ENCODE results near the gene INSYN1. TPM values are rescaled to one million over a fixed set of nuclear protein-coding genes. Genes with fewer than 3 reads are reported as not detected.

Gene INSYN1
- total and polyA plus RNA-seq, 9 of the 15 experiments (the other 6 are each of a cell fraction or from before 2014, with no cell fraction given): not detected

DNA sequence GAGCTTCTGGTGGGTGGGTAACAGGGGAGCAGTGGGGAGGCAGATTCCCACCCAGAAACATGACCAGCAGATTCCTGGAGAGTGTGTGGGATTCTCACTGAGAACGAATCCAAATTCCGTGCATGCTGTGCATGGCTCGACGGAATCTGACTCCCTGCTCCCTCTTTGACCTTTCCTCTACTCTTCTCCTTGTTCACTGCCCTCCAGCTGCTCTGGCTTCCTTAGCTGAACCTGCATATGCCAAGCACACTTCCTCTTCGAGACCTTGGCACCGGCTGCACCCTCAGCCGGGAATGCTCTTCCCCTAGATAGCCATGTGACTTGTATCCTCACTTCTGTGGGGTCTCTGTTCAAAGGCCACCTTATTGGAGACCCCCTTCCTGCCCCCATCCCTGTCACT is 6.3 kb downstream of the INSYN1 start (continued):
- TF ChIP-seq, protein P1, sequence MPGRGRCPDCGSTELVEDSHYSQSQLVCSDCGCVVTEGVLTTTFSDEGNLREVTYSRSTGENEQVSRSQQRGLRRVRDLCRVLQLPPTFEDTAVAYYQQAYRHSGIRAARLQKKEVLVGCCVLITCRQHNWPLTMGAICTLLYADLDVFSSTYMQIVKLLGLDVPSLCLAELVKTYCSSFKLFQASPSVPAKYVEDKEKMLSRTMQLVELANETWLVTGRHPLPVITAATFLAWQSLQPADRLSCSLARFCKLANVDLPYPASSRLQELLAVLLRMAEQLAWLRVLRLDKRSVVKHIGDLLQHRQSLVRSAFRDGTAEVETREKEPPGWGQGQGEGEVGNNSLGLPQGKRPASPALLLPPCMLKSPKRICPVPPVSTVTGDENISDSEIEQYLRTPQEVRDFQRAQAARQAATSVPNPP (IDR thresholded peaks at IDR 0.05; ENCODE audit: borderline replicate concordance, insufficient read depth, insufficient read length): no peak
- TF ChIP-seq, protein P2, sequence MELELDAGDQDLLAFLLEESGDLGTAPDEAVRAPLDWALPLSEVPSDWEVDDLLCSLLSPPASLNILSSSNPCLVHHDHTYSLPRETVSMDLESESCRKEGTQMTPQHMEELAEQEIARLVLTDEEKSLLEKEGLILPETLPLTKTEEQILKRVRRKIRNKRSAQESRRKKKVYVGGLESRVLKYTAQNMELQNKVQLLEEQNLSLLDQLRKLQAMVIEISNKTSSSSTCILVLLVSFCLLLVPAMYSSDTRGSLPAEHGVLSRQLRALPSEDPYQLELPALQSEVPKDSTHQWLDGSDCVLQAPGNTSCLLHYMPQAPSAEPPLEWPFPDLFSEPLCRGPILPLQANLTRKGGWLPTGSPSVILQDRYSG (tag; conservative IDR thresholded peaks at IDR 0.05; ENCODE audit: low read depth): no peak
- TF ChIP-seq ESRRA (IDR thresholded peaks at IDR 0.05; ENCODE audit: borderline replicate concordance, low read depth) (no peak), RFX5 (IDR thresholded peaks at IDR 0.05; ENCODE audit: low read depth, low read length) (no peak), PHTF2 (CRISPR knock-in tag; IDR thresholded peaks at IDR 0.05) (no peak), ESRRB (CRISPR knock-in tag; IDR thresholded peaks at IDR 0.05; ENCODE audit: borderline replicate concordance) (no peak), ZC3H11A (IDR thresholded peaks at IDR 0.05; ENCODE audit: low read depth, low read length) (no peak), ZNF133 (CRISPR knock-in tag; IDR thresholded peaks at IDR 0.05) (no peak), NELFE (IDR thresholded peaks at IDR 0.05; ENCODE audit: insufficient read depth, insufficient read length) (no peak), ZNF212 (CRISPR knock-in tag; IDR thresholded peaks at IDR 0.05) (no peak)
- TF ChIP-seq, protein P3, sequence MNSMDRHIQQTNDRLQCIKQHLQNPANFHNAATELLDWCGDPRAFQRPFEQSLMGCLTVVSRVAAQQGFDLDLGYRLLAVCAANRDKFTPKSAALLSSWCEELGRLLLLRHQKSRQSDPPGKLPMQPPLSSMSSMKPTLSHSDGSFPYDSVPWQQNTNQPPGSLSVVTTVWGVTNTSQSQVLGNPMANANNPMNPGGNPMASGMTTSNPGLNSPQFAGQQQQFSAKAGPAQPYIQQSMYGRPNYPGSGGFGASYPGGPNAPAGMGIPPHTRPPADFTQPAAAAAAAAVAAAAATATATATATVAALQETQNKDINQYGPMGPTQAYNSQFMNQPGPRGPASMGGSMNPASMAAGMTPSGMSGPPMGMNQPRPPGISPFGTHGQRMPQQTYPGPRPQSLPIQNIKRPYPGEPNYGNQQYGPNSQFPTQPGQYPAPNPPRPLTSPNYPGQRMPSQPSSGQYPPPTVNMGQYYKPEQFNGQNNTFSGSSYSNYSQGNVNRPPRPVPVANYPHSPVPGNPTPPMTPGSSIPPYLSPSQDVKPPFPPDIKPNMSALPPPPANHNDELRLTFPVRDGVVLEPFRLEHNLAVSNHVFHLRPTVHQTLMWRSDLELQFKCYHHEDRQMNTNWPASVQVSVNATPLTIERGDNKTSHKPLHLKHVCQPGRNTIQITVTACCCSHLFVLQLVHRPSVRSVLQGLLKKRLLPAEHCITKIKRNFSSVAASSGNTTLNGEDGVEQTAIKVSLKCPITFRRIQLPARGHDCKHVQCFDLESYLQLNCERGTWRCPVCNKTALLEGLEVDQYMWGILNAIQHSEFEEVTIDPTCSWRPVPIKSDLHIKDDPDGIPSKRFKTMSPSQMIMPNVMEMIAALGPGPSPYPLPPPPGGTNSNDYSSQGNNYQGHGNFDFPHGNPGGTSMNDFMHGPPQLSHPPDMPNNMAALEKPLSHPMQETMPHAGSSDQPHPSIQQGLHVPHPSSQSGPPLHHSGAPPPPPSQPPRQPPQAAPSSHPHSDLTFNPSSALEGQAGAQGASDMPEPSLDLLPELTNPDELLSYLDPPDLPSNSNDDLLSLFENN (IDR thresholded peaks at IDR 0.05; ENCODE audit: low read depth in 2 of 2, low read length in 2 of 2): no peak

All from K562 (cell line).